Activated CD4-positive, alpha-beta T cell treated with anti-CD3 and anti-CD28 coated beads, Interleukin-2, amount 50 U/mL, for 1 hour (primary cell): ENCODE data around the gene CYTH3.
"Not testable (repeated sequence)": the region's sequence is repeated elsewhere in the genome, so short reads cannot be mapped to it uniquely, and the experiment has no call there.

Experiments
- DNase-seq: peaks from one replicate; pipeline ENCODE4 v3.0.0-alpha.2; 2020

The CYTH3 gene

GRCh38 chr7:6164491-6164890 lies 107.9 kb downstream of the CYTH3 start:
- no peak for DNase-seq

- no peak for DNase-seq
These were observed 108.4 kb downstream of the CYTH3 start for GRCh38 chr7:6164010-6164409.

- no peak for DNase-seq
These were observed 109.0 kb downstream of the CYTH3 start for GRCh38 chr7:6163402-6163801.

- no peak for DNase-seq
These were observed 109.6 kb downstream of the CYTH3 start for GRCh38 chr7:6162650-6163366.

- no peak for DNase-seq
These were observed 110.1 kb downstream of the CYTH3 start for GRCh38 chr7:6162331-6162620.

- no peak for DNase-seq
These were observed 110.7 kb downstream of the CYTH3 start for GRCh38 chr7:6161463-6162330.

- DNase-seq, result no peak
These were observed 112.2 kb downstream of the CYTH3 start for GRCh38 chr7:6160191-6160623.

- DNase-seq, result no peak
These were observed 112.8 kb downstream of the CYTH3 start for GRCh38 chr7:6159524-6160031.

- no peak for DNase-seq
These were observed 113.3 kb downstream of the CYTH3 start for GRCh38 chr7:6159097-6159483.

GRCh38 chr7:6158424-6159096 lies 113.9 kb downstream of the CYTH3 start:
- no peak for DNase-seq

- DNase-seq, result no peak
These were observed 114.6 kb downstream of the CYTH3 start for GRCh38 chr7:6157685-6158423.

- DNase-seq, result no peak
These were observed 115.7 kb downstream of the CYTH3 start for GRCh38 chr7:6156734-6157133.

GRCh38 chr7:6155596-6155995 lies 116.8 kb downstream of the CYTH3 start:
- no peak for DNase-seq

- DNase-seq, result no peak
These were observed 117.7 kb downstream of the CYTH3 start for GRCh38 chr7:6154542-6155404.

GRCh38 chr7:6153646-6154541 lies 118.5 kb downstream of the CYTH3 start:
- no peak for DNase-seq

GRCh38 chr7:6151994-6152735 lies 120.3 kb downstream of the CYTH3 start:
- DNase-seq, result no peak

GRCh38 chr7:6151527-6151926 lies 120.9 kb downstream of the CYTH3 start:
- not testable (repeated sequence) for DNase-seq

GRCh38 chr7:6149996-6150395 lies 122.4 kb downstream of the CYTH3 start:
- DNase-seq, result no peak

GRCh38 chr7:6148724-6149360 lies 123.6 kb downstream of the CYTH3 start:
- no peak for DNase-seq

GRCh38 chr7:6147627-6148026 lies 124.8 kb downstream of the CYTH3 start:
- no peak for DNase-seq
